Colonic mucosa (tissue), 4 donors: ENCODE data around the gene SEC62. TPM values are rescaled to one million over a fixed set of nuclear protein-coding genes. Genes with fewer than 3 reads are reported as not detected.
A peak's percentile ranks its signal among the peaks of the same experiment; 100 is the strongest.

Source experiments
- DNase-seq: peaks from one replicate; pipeline ENCODE4 v3.0.0-alpha.2; 2020
- H3K27ac ChIP-seq: fragments of 200-600 bp; one replicate; pipeline ENCODE4 v1.8.0; 2021
- H3K27me3 ChIP-seq: fragments of 200-600 bp; one replicate; pipeline ENCODE4 v1.8.0; 2021
- H3K36me3 ChIP-seq: fragments of 200-600 bp; one replicate; pipeline ENCODE4 v1.8.0; 2021
- H3K4me1 ChIP-seq: fragments of 200-600 bp; one replicate; pipeline ENCODE4 v1.8.0; 2021; ENCODE audit warnings: mild to moderate bottlenecking
- H3K4me3 ChIP-seq: fragments of 200-600 bp; one replicate; pipeline ENCODE4 v1.8.0; 2021
- H3K9ac ChIP-seq, 2 donors: one replicate each; pipeline ENCODE4 v1.7.0; 2013; ENCODE audit warnings: control low read depth in 2 of 2, low read depth in 2 of 2, low read length in 2 of 2
- H3K9me3 ChIP-seq: fragments of 200-600 bp; one replicate; pipeline ENCODE4 v1.8.0; 2021
- intact Hi-C: fragments of 100-400 bp; cut with DNase I; formaldehyde crosslinking; loops from one replicate; pipeline ENCODE4 v1.14.1; 2022
- total RNA-seq, 2 donors: library from RNA; stranded (reverse); fragmentation: NEBNext Ultra II Directional in 1 of 2; extraction: Animal tissue kit (Norgen Biotek cat#: 25700) in 1 of 2; gene quantifications; one replicate each; pipeline ENCODE4 v1.2.1, GENCODE V29; 2021
- TF ChIP-seq, protein P1 (sequence below): fragments of 200-600 bp; IDR thresholded peaks from one replicate; pipeline ENCODE4 v1.8.0; 2022; ENCODE audit warnings: antibody characterized with exemption, mild to moderate bottlenecking
- donor health status: healthy.
- donor health status: DM: no; HTN: no; CAD: no.
- donor health status: DM: no; HTN: no; CAD: no.

The SEC62 gene
- total RNA-seq, 2 donors from 2014 or later, result 70.0 to 98.3 TPM

DNA sequence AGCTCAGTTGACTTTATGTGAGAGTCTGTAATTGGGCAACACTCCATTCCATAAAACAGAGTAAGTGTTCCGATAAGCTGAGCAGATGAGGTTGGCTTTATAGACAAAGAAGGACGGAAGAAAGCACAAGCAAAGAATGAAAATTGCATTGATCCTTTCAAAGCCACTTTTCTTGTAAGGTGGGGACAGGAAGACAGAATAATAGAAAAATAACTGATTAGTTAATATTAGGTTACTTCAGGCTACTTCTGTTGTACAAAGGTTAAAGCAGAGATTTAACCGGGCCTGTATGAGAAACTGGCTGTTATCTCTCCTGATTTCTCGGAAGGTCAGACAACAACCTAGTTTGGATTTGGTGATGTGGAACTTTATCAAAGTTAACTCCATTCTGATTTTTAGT lies 55.7 kb downstream of the SEC62 start:
- TF ChIP-seq, protein P1, sequence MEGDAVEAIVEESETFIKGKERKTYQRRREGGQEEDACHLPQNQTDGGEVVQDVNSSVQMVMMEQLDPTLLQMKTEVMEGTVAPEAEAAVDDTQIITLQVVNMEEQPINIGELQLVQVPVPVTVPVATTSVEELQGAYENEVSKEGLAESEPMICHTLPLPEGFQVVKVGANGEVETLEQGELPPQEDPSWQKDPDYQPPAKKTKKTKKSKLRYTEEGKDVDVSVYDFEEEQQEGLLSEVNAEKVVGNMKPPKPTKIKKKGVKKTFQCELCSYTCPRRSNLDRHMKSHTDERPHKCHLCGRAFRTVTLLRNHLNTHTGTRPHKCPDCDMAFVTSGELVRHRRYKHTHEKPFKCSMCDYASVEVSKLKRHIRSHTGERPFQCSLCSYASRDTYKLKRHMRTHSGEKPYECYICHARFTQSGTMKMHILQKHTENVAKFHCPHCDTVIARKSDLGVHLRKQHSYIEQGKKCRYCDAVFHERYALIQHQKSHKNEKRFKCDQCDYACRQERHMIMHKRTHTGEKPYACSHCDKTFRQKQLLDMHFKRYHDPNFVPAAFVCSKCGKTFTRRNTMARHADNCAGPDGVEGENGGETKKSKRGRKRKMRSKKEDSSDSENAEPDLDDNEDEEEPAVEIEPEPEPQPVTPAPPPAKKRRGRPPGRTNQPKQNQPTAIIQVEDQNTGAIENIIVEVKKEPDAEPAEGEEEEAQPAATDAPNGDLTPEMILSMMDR, result no peak
- intact Hi-C loops, result no loop called here
- Histone ChIP-seq H3K27me3 (no peaks in the 10 kb centered on the region), H3K4me1 (no peaks in the 10 kb centered on the region), H3K9me3 (no peaks in the 10 kb centered on the region), H3K36me3 (no peaks in the 10 kb centered on the region), H3K9ac (no peak overlapping the region), H3K4me3 (no peak overlapping the region), H3K27ac (no peak overlapping the region)
- no peak for DNase-seq

DNA sequence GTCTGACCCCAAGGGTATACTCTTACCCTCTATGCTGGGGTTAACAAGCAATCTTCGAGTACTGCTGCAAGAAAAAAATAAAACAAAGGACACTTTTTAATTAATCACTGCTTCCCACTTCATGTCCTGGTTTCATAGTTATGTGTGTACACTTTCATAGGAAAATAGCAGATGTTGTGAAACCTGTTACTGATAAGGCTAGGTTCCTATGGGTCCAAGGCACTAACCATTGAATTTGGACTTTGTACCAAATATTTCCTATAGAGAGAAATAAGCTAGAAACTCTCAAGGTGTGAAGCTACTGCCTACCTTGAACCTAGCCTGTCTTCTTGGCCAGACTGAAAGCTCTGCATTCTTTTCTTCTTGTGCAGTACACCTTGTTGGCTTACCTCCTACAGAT lies 56.6 kb downstream of the SEC62 start:
- intact Hi-C loops, result no loop called here
- H3K27me3 ChIP-seq, result no peaks in the 10 kb centered on the region
- H3K4me3 ChIP-seq, result no peak overlapping the region
- no peaks in the 10 kb centered on the region for H3K36me3 ChIP-seq
- no peaks in the 10 kb centered on the region for H3K4me1 ChIP-seq
- no peak overlapping the region for H3K27ac ChIP-seq
- DNase-seq, result no peak
- TF ChIP-seq, protein P1, result no peak
- H3K9ac ChIP-seq, result no peak overlapping the region
- H3K9me3 ChIP-seq, result no peaks in the 10 kb centered on the region

DNA sequence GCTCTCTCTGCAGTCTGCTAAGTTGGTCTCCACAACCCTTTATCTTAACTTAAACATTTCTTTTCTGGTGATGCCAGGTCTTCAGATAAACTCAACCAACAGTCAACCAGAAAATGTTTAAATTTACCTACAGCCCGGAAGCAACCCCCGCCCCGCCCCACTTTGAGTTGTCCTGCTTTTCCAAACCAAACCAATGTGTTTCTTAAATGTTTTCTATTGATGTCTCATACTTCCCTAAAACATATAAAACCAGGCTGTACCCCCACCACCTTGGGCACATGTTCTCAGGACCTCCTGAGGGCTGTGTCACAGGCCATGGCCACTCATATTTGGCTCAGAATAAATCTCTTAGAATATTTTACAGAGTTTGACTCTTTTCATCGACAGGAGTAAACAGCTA lies 58.0 kb downstream of the SEC62 start:
- intact Hi-C loops, result no loop called here
- Histone ChIP-seq H3K4me3 (no peak overlapping the region), H3K9me3 (no peaks in the 10 kb centered on the region), H3K27ac (no peak overlapping the region), H3K36me3 (no peaks in the 10 kb centered on the region), H3K27me3 (no peaks in the 10 kb centered on the region), H3K4me1 (no peaks in the 10 kb centered on the region), H3K9ac (no peak overlapping the region)
- TF ChIP-seq, protein P1, result no peak
- DNase-seq, result no peak

DNA sequence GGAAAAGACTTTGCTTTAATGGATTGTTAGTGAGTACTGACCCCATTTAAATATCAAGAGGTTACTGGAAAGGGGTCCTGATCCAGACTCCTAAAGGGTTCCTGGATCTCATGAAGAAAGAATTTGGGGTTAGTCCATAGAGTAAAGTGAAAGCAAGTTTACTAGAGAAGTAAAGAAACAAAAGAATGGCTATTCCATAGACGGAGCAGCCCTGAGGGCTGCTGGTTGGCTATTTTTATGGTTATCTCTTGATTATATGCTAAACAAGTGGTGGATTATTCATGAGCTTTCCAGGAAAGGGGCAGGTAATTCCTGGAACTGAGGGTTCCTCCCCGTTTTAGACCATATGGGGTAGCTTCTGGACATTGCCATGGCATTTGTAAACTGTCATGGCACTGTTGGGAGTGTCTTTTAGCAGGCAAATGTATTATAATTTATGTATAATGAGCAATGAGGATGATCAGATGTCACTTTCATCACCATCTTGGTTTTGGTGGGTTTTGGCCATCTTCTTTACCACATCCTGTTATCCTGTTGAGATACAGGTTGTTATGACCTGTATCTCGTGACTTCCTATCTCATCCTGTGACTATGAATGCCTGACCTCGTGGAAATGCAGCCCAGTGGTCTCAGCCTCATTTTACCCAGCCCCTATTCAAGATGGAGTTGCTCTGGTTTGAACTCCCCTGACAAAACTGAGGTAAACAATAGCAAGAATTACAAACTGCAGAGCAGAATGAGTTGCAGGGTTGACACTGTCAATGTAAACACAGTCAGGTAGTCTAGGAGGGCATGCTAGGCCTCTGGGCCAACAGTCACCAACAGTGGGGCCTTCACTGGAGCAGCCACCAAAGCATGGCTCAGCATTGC lies 60.9 kb downstream of the SEC62 start:
- TF ChIP-seq, protein P1, result no peak
- no peak for DNase-seq
- no peak overlapping the region for H3K9ac ChIP-seq
- no peaks in the 10 kb centered on the region for H3K36me3 ChIP-seq
- H3K9me3 ChIP-seq, result no peaks in the 10 kb centered on the region
- no peak overlapping the region for H3K27ac ChIP-seq
- no peaks in the 10 kb centered on the region for H3K27me3 ChIP-seq
- no peaks in the 10 kb centered on the region for H3K4me1 ChIP-seq
- intact Hi-C loops, result no loop called here
- no peak overlapping the region for H3K4me3 ChIP-seq

DNA sequence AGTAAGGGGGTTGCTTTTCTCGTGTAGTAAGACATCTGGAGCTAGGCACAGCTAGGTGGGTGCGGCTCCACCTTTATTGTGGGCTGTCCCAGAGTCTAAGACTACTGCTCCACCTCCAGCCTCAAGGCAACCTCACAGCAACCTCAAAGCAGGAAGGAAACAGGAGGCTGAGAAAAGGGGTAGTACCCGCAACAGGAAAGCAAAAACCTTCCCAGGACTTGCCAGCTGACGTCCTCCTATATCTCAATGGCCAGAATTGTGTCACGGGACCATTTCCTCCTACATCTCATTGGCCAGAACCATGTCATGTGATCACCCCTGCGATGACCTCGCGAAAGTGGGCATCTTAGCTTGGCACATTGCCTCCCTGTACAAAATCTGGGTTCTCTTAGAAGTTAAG lies 66.9 kb downstream of the SEC62 start:
- TF ChIP-seq, protein P1, result no peak
- intact Hi-C loops, result no loop called here
- no peaks in the 10 kb centered on the region for H3K27me3 ChIP-seq
- no peak overlapping the region for H3K9ac ChIP-seq
- H3K27ac ChIP-seq, result no peak overlapping the region
- DNase-seq, result peak; percentile 55
- no peak overlapping the region for H3K4me3 ChIP-seq
- H3K36me3 ChIP-seq, result no peaks in the 10 kb centered on the region
- H3K4me1 ChIP-seq, result no peaks in the 10 kb centered on the region
- no peaks in the 10 kb centered on the region for H3K9me3 ChIP-seq
